Renal pelvis (tissue), 4 donors: ENCODE measurements around the gene POLH. TPM values are rescaled to one million over a fixed set of nuclear protein-coding genes. Genes with fewer than 3 reads are reported as not detected.
"Not testable (repeated sequence)": the region's sequence is repeated elsewhere in the genome, so short reads cannot be mapped to it uniquely, and the experiment has no call there.

Source experiments
- DNase-seq: peaks from one replicate; pipeline ENCODE4 v3.0.0-alpha.2; 2013
- polyA plus RNA-seq, 3 donors: library from polyadenylated mRNA; unstranded; fragments of 120-200 nt; gene quantifications; one replicate each; pipeline ENCODE4 v1.2.1, GENCODE V29; 2013; ENCODE audit not compliant: insufficient read length in 3 of 3

The POLH gene
- polyA plus RNA-seq, 3 donors, result 18.6 to 29.0 (median 19.6) TPM

- peak; percentile 97 for DNase-seq
Observed at GRCh38 chr6:43629505-43630300, 53.7 kb downstream of the POLH start.

- no peak for DNase-seq
Observed at GRCh38 chr6:43630980-43631619, 55.1 kb downstream of the POLH start.

- DNase-seq, result not testable (repeated sequence)
Observed at GRCh38 chr6:43633002-43633401, 57.0 kb downstream of the POLH start.

GRCh38 chr6:43634702-43635303 lies 58.8 kb downstream of the POLH start:
- no peak for DNase-seq

GRCh38 chr6:43635387-43636307 lies 59.7 kb downstream of the POLH start, which contains the start of gene MAD2L1BP:
TSS of gene MAD2L1BP (plus strand) at chr6:43635840. CDS start at chr6:43635876, 36 bp downstream.
- peak; percentile 84 for DNase-seq

- no peak for DNase-seq
Observed at GRCh38 chr6:43636308-43636659, 60.3 kb downstream of the POLH start.

- DNase-seq, result no peak
Observed at GRCh38 chr6:43639984-43640800, 64.2 kb downstream of the POLH start.

GRCh38 chr6:43644940-43645612 lies 69.1 kb downstream of the POLH start, which contains the start of gene RSPH9:
TSS of gene RSPH9 (plus strand) at chr6:43645036. CDS start at chr6:43645099, 63 bp downstream.
- DNase-seq, result peak; percentile 76

- DNase-seq, result no peak
Observed at GRCh38 chr6:43645613-43645964, 69.6 kb downstream of the POLH start.

- DNase-seq, result no peak
Observed at GRCh38 chr6:43647613-43648012, 71.6 kb downstream of the POLH start.

GRCh38 chr6:43648248-43648647 lies 72.3 kb downstream of the POLH start:
- DNase-seq, result no peak

- not testable (repeated sequence) for DNase-seq
Observed at GRCh38 chr6:43652822-43653221, 76.8 kb downstream of the POLH start.

GRCh38 chr6:43657221-43657802 lies 81.3 kb downstream of the POLH start:
- no peak for DNase-seq

- DNase-seq, result no peak
Observed at GRCh38 chr6:43658161-43658560, 82.2 kb downstream of the POLH start.

- DNase-seq, result not testable (repeated sequence)
Observed at GRCh38 chr6:43662948-43663347, 87.0 kb downstream of the POLH start.
